ENCODE results near the gene ENOPH1. TPM values are rescaled to one million over a fixed set of nuclear protein-coding genes. Genes with fewer than 3 reads are reported as not detected.

Gene ENOPH1
- total RNA-seq (2022; extraction: Qiagen RNA extraction; ENCODE audit: low read depth), result 29.6 to 35.8 TPM (median 32.9 TPM) in 5 replicates

DNA sequence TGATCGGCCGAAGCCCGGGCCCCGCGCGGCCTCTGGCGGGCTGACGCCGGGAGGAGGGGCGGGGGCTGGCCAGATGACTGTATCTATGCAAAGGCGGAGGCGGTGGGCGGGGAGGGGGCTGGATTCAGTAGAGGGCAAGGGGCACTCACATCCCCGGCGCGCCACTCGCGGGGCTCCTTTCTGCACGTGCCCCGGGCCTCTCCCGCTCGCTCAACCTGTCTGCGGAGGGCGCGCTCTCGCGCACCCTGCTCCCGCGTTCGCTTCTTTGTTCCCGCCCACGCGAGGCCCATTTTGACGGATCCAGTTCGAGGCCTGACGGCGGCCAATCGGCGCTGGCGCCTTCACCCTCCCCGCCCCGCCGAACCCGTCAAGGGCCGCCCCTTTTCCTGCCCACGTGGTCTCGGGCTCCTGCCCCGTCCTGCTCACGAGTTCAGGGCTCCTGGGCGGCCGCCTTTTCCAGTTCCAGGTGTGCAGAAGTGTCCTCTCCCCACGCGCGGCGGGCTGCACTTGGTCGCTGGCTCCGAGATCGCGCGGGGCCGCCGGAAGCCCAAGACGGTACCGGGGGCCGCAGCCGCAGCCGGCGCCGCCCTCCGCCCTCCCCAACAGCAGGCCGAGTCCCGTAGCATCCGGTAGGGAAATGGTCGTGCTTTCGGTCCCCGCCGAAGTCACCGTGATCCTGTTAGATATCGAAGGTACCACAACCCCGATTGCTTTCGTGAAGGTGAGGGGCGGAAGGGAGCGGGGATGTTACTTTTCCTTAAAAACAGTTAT, at the start of gene ENOPH1, which contains the start of gene HNRNPDL:
Gene ENOPH1, plus strand, starts transcription at position 398 of the 771 bp plus-strand sequence. Its CDS starts 240 bp downstream, at position 638.
Gene HNRNPDL, minus strand, starts transcription at position 270 of the 771 bp plus-strand sequence. CDS start 772 bp downstream, outside the sequence.

Other genes starting within 250 kb of the ENOPH1 start
- gene HNRNPD, start 56.6 kb upstream of the ENOPH1 start, total RNA-seq (2022; extraction: Qiagen RNA extraction; ENCODE audit: low read depth), result 232 to 335 TPM (median 248 TPM) in 5 replicates
- gene HNRNPDL, start 128 bp upstream of the ENOPH1 start, total RNA-seq (2022; extraction: Qiagen RNA extraction; ENCODE audit: low read depth), result 202 to 381 TPM (median 270 TPM) in 5 replicates
- gene TMEM150C, start 131.4 kb downstream of the ENOPH1 start, total RNA-seq (2022; extraction: Qiagen RNA extraction; ENCODE audit: low read depth), result 0.75 to 1.6 TPM (median 0.89 TPM) in 5 replicates